NOMO-1 (cell line): ENCODE measurements around the gene FAM13B.
"Not testable (repeated sequence)": the region's sequence is repeated elsewhere in the genome, so short reads cannot be mapped to it uniquely, and the experiment has no call there.

ENCODE experiments used
- DNase-seq, 2 experiments: peaks; one replicate each; lab custom pipeline; 2025; ENCODE audit not compliant: unreplicated experiment in 2 of 2; lab: John Stamatoyannopoulos, UW

FAM13B gene

DNA sequence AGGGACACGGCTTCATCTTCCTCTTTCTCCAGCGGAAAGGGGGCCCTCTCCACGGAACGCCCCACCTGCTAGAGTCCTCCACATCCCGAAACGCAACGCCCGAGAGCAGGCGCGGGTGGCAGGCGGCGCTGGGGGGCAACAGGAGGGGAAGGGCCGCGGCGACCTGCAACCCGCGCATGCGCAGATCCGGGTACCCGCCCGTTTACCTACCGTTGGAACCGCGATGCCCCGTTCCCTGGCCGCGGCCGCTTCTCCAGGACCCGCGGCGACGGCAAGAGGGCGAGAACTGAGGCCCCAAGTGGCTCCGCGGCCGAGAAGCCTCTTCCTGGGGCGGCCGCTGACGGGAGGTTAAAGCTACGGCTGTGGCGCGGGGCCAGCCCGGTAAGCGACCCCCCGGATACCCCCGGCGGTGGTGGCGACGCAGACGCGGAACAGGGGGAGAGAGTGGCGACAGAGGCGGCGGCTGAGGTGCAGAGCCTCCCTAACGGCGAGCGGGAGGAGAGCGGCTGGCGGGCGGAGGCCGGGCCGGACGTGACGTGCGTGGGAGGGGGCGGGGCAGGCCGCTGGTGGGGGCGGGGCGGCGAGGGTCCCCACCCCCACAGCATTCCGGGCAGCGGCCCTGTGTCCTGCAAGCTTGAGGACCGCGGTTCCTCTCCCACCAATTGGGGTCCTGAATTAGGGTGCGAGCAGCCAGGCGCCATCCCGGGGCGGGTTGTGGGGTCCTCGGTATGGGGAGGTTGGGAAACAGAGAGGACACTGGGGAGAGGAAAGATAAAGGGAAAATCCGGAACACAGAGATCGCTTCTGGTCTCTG lies at the start of gene FAM13B:
TSS of gene FAM13B (minus strand) at position 508 of the 814 bp plus-strand sequence. CDS start 13,968 bp downstream, outside the sequence.
- DNase-seq: peak; percentile 83 to 89

DNA sequence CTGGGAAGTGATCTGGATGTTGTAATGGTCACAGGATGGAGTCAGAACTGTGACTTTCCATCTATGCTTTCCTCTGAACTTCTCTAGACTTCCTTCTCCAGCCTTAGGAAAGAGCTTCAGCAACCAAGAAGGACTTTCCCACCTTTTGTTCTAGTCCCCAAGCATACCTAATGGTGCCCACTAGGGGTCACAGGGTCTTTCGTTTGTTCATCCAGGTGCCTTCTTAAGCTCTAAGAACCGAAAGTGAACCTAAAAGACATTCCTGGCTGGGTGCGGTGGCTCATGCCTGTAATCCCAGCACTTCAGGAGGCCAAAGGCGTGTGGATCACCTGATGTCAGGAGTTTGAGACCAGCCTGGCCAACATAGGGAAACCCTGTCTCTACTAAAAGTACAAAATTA lies 49.2 kb upstream of the FAM13B start:
- no peak for DNase-seq

DNA sequence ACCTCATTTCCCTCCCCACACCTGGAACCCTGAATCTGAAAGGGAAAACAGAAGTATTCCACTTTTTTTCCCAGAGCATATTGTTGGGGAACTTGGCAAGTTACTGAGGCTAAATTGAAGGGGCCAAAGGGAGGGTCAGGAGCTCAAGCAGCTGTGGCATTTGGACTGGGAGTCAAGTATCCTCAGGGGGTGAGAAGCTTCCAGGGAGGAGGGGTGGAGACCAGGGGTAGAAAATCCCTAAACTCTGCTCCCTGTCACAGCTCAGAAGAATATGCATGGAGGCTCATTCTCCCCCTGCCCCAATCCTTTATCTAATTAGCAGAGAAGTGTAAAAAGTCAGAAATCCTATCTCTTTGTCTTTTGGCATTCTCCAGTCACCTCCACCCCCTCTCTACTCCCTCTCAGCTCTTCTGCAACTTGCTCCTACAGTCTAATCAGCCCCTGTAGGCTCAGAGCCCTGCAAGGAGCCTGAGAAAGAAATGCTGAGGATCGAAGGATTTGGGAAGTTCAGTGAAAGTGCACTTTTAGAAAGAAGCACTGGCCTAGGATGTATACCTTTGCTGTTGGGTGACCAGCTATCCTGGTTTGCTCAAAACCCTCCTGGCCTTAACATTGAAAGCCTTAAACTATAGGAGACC lies 45.2 kb upstream of the FAM13B start:
- DNase-seq: no peak

DNA sequence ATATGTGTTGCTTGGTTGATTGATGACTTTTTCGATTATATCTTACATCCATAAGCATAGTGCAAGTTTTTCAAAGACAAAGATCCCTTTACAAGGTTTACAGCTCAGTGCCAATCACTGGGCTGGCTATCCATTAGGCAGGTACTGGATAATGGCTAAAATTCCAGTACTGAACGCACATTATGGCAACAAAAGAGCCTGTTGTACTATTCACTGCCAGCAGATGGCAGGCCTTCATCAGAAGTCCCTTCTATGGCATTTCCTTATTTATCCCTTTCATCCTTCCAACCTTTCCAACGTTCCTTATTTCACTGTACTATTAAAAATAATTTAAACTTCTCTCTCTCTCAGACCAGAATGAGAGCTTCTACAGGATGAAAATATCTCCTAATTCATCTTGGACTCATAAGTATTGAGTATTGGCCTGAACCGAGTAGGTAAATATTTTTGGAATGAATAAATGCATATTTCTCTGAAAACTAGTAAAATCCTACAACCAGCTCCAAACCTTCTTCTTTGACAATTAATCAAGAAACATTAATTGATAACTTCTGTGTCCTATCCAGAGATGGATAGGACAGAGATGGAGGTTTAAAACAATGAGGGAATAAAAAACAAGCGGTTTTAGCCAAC lies 44.3 kb upstream of the FAM13B start:
- peak in 1 of 2 experiments; percentile 53 for DNase-seq

DNA sequence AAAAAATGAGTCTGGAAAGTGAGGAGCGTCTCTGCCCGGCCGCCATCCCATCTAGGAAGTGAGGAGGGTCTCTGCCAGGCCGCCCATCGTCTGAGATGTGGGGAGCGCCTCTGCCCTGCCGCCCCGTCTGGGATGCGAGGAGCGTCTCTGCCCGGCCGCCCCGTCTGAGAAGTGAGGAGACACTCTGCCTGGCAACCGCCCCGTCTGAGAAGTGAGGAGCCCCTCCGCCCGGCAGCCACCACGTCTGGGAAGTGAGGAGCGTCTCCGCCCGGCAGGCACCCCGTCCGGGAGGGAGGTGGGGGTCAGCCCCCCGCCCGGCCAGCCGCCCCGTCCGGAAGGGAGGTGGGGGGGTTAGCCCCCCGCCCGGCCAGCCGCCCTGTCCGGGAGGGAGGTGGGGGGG lies 37.1 kb upstream of the FAM13B start:
- not testable (repeated sequence) for DNase-seq

DNA sequence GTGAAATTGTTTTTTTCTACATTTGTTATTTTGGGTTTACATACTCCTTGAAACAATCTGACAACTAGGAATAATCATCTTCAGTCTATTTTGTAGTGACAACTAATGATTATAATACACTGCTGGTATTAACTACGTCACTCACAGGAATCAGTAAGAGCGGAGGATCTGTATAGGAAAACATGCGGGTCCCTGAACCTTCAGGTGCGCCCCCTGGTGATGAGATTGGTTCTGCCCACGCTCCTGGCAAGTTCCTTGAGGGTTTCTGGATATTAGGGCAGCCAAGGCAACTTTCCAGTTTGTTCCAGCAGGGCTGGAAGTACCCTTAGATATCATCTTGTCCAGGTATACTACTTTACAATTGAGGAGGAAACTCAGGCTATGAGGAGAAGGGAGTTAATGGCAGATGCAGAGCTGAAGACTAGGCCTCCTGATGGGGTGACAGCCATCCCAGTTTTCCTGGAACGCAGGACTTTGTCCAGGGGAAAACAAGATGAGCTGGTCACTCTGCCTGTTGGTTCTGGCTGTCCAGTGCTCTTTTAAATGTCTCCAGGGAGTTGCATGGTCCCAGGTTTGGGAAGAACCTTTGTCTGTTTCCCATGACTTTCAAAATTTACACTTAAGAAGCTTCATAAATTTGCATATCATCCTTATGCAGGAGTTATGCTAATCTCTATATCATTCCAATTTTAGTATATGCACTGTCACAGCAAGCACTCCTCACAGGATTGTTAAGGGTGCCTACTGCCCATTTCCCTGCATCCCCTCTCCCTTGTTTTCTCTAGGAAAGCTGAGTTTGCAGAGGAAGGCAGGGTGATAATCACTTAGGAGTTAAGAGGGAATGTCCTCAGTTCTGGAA lies 36.1 kb upstream of the FAM13B start:
- DNase-seq: peak; percentile 58 to 63

DNA sequence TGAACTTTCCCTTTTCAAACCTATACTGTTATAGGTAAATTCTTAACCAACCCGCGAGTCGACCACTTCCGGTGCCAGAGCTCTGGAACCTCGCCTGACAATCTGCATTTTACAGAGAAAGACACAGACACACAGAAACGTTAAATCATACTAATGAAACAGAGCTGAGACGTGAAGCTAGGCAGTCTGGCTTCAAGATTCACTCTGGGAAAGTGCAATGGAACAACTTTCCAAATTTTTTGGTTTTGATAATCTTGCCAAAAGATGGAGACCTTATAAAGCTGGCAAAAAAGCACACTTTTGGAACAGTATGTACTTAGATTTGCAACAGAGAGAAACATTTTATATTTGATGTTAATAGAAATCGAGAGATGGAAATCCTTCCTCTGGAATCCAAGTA lies 35.1 kb upstream of the FAM13B start:
- no peak for DNase-seq

DNA sequence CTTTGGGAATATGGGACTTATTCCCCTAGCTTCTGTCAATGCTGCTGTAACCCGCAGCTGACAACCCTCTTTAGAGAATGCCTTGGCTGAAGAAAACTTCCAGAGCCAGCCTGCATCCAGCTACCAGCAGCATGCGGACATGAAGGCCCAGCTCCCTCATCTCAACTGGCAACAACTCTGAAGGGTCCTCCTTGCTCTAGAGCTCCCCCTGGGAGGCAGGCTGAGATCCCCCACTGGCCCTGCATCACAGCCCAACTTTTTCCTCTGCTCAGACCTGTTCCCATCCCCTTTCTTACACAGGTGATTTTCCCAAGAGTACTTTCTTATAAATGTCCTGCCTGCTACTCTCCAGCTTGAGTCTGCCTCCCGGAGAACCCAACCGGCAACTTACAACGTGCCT lies 32.2 kb upstream of the FAM13B start:
- DNase-seq: no peak

DNA sequence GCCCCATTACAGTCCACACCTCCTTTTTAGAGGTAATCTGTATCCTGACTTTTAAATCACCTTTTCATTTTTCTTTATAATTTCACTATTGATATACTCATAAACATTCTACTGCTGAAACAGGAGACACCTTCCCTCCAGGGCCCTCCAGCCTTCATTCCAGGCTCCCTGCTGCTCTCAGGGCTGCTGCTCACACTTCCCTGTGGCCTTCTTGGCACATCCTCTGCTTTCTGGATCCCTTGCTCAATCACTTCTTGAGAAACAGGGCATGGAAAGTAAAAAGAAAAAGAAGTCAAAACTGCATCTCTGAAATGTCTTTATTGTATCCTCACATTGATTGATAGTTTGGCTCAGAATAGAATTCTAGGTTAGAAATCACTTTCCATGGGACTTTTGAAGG lies 31.6 kb upstream of the FAM13B start:
- no peak for DNase-seq

DNA sequence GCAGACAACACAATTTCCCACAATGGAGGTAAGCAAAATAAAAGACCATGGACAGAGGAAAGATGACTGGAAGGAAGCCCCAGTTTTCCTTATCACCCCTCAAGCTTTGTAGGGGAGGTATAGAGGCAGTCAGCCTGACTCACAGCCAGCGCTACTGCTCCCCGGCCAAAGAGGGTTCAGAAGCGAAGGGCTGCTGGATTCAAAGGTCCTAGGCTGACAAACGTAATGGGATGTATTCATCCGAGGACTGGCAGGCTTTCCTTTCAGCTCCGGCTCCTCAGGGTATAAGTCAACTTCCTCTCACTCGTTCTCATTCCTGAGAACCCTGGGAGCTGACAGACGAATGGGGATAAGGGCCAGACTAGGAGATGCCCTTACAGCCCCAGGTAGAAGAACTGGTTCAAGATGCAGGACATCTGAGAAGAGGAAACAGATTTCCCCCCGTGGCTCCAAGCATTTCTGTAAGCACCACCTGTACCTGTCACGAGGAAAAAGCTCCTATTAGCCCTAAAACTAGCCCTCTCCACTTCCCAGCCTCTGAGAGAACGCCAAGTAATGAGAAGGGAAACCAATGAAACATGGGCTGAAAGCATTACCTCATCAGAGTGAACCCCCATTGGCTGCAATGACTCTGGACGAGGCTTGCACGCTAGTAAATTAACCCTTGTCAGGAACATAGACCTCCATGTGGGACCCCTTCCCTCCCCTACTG lies 22.1 kb upstream of the FAM13B start:
- no peak for DNase-seq

DNA sequence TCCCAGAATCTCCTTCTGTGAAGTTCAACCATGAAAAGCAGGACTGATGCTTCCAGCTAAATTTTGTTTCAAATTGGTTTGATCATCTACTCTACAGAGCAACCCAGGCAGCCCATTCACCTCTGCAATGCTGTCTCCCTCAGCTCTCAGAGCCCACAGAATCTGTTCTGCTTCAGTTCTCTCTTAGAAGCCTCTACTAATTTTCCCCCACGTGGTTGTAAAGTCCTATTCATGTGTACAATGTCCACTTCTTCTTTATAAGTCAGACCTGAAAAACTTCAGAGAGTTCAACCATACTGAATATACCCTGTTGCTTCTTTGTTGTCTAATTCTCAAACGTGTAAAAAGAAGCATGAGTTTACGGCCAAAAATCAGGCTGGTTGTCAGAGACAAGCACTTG lies 21.3 kb upstream of the FAM13B start:
- no peak for DNase-seq

DNA sequence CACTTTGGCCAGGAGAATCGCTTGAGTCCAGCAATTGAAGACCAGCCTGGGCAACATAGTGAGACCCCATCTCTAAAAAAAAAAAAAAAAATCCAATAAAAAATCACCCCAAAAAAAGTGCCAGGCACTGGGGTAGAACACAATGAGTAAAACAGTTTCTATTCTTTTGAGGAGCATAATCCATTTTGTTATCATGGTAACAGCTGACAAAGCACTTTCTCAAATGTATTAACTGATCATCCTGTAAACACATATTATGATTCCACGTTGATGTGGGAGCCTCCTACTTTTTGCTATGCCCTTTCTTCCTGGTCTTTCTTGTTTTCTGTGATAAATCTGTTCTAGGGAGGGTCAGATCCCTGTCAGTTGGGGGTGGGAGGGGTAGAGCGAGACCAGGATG lies 20.7 kb upstream of the FAM13B start:
- no peak for DNase-seq

DNA sequence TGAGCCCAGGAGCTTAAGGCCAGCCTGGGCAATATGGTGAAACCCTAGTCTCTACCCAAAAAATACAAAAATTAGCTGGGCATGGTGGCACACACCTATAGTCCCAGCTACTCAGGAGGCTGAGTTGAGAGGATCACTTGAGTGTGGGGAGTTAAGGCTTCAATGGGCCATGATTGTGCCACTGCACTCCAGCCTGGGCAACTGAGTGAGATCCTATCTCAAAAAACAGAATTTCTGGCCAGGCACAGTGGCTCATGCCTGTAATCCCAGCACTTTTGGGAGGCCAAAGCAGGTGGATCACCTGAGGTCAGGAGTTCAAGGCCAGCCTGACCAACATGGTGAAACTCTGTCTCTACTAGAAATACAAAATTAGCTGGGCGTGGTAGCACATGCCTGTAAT lies 19.8 kb upstream of the FAM13B start:
- DNase-seq: not testable (repeated sequence)

DNA sequence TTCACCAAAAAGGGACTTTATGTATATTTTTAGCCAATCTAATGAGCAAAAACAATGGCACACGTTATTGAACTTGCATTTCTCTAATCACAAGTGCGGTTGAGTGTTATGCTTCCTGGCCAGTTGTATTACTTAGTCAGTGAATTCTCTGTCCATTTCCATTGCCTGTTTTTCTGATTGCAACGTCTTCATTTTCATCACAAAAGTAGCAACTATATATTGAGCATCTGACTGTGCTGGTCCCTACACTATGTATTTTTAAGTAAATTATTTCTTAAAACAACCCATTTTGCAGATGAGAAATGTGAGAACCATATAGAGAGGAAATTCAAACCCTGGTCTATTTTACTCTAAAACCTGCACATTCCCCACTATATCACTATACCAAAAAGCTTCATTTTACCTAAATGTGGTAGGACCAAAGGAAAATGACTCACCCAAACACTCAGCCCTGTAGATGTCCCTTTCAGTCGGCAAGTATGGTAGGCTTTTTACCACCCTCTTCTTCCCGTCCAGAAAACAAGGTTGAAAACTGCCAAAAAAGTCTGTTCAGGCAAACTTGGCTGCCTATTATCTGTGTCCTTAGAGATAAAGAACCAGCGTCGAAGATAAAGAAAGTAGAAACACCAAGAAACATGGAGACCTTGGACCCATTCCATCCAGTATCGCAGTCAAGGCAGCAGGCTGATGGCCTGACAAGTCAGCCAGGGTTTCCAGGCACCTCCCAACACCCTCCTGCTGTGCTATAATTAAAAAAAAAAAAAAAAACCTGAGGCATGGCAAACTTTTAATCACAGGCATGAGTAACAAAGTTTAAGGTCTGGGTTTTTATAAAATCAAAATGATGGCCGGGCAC lies 18.8 kb upstream of the FAM13B start:
- DNase-seq: no peak

DNA sequence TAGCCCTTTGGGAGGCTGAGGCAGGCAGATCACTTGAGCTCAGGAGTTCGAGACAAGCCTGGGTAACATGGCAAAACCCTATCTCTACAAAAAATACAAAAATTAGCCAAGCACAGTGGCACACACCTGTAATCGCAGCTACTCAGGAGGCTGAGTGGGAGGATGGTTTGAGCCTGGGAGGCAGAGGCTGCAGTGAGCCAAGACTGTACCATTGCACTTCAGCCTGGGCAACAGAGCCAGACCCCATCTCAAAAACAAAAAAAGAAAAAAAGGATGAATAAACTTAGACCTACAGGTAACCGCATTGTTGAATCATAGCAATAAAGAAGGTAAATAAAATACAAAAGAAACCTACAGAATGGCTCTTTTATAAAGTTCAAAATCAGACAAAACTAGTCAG lies 12.4 kb upstream of the FAM13B start:
- not testable (repeated sequence) for DNase-seq

DNA sequence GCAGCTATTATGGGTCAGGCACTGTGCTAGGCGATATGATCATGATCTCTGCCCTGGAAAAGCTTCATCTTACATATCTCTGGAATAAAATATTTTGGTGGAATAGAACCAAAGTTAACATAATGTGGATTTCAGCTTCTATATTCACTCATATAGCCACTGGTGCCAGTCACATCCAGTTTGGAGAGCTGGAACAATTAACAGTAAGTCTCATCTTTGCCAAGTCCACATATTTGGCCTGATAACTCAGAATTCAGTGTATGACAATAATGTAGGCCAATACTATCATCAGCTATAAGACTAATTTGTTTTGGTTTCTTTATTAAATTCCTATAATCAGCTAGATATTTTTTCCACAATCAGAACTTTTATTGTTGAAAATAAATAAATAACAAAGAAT lies 5.9 kb upstream of the FAM13B start:
- no peak for DNase-seq

DNA sequence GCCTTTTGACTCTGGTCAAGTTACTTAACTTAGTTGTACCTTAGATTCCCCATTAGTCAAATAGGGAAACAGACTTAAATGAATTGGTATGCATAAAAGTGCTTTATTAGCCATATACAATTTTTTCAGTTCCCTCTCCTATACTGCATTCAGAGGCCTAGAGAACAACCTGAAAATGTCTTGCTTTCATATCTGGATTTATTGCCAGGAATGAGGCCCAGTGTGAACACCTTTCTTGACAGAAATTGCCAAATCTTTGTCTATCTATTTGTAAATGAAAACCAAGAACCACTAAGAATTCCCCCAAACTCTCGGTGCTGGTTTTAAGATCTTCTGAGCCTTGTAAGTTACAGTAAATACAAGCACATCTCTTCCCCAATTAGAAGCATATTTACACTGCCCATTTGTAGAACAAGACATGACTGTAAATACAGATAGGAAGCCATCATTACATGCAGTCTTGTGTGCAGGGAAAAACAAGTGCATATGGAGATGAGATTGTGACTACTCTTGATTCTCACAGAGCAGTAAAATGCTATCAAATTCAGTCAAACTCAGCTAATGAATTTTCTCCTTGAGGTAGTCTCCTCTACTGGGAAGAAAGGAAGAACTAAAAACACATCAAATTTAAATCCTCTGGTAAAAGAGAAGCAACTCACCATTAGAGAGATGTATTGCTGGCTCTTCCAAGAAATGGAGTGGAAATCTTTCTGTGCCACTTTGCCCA lies 5.2 kb upstream of the FAM13B start:
- no peak for DNase-seq

DNA sequence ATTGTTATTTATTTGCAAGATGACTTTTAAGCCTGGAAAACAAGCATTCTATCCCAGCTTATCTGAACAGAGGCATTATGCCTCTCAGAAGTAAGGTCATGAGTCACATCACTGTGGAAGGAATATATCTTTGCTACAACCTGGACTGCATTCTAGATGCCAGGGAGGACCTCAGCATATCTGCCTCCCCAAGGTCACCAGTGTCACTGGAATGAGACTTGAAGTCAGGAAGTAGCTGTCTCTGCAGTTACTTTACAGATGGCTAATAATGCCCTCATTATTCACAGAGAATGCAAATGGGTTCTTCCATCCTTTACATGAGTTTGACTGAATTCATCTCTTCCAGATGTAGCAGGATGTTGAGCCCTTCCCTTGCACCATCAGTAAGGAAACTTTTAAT lies 4.4 kb upstream of the FAM13B start:
- no peak for DNase-seq
